ENCODE data around the gene FNDC3B.
A peak's percentile ranks its signal among the peaks of the same experiment; 100 is the strongest.

FNDC3B gene

GRCh38 chr3:172216911-172217310, 177.5 kb downstream of the FNDC3B start:
- peaks cover 3% of the 10 kb centered on the region for H3K36me3 Mint-ChIP-seq (ENCODE audit: insufficient read depth)
- no peaks in the 10 kb centered on the region for H3K27me3 Mint-ChIP-seq
- no peak for DNase-seq
- peaks cover 21 to 33% of the 10 kb centered on the region in 2 donors for H3K4me1 Mint-ChIP-seq (ENCODE audit: low read depth in 2 of 2)
- no peak overlapping the region for H3K27ac Mint-ChIP-seq
- no peak for ATAC-seq (replicated peaks)
- no peaks in the 10 kb centered on the region for H3K9me3 Mint-ChIP-seq
- H3K4me3 Mint-ChIP-seq = no peak overlapping the region

GRCh38 chr3:172217877-172218276, 178.5 kb downstream of the FNDC3B start:
- Mint-ChIP-seq H3K4me3 (no peak overlapping the region), H3K36me3 (ENCODE audit: insufficient read depth) (peaks cover 3% of the 10 kb centered on the region), H3K4me1 (ENCODE audit: low read depth in 2 of 2) (peaks cover 22 to 29% of the 10 kb centered on the region in 2 donors), H3K9me3 (no peaks in the 10 kb centered on the region), H3K27me3 (no peaks in the 10 kb centered on the region), H3K27ac (no peak overlapping the region)
- no peak for ATAC-seq (replicated peaks)
- no peak for DNase-seq

GRCh38 chr3:172218350-172219323, 179.3 kb downstream of the FNDC3B start:
- Mint-ChIP-seq H3K9me3 (no peaks in the 10 kb centered on the region), H3K4me1 (ENCODE audit: low read depth in 2 of 2) (peaks cover 22 to 26% of the 10 kb centered on the region in 2 donors), H3K36me3 (ENCODE audit: insufficient read depth) (no peaks in the 10 kb centered on the region), H3K4me3 (no peak overlapping the region), H3K27me3 (no peaks in the 10 kb centered on the region), H3K27ac (peak overlapping the region; percentile 64 to 72)
- DNase-seq (no peak), ATAC-seq (replicated peaks) (peak; percentile 39)

GRCh38 chr3:172219750-172220149, 180.4 kb downstream of the FNDC3B start:
- H3K27ac Mint-ChIP-seq = peak overlapping the region; percentile 46 to 64
- H3K4me3 Mint-ChIP-seq = no peak overlapping the region
- ATAC-seq (replicated peaks) (no peak), DNase-seq (no peak)
- no peaks in the 10 kb centered on the region for H3K27me3 Mint-ChIP-seq
- no peaks in the 10 kb centered on the region for H3K9me3 Mint-ChIP-seq
- peaks cover 25 to 29% of the 10 kb centered on the region in 2 donors for H3K4me1 Mint-ChIP-seq (ENCODE audit: low read depth in 2 of 2)
- H3K36me3 Mint-ChIP-seq (ENCODE audit: insufficient read depth) = no peaks in the 10 kb centered on the region

- H3K27ac Mint-ChIP-seq = no peak overlapping the region
- no peaks in the 10 kb centered on the region for H3K27me3 Mint-ChIP-seq
- ATAC-seq (replicated peaks) (no peak), DNase-seq (no peak)
- peaks cover 4% of the 10 kb centered on the region for H3K36me3 Mint-ChIP-seq (ENCODE audit: insufficient read depth)
- H3K9me3 Mint-ChIP-seq = no peaks in the 10 kb centered on the region
- H3K4me3 Mint-ChIP-seq = no peak overlapping the region
- H3K4me1 Mint-ChIP-seq (ENCODE audit: low read depth in 2 of 2) = peaks cover 22 to 29% of the 10 kb centered on the region in 2 donors
Measured at GRCh38 chr3:172221547-172221946, 182.2 kb downstream of the FNDC3B start.

GRCh38 chr3:172222478-172223071, 183.2 kb downstream of the FNDC3B start:
- Mint-ChIP-seq H3K9me3 (no peaks in the 10 kb centered on the region), H3K27ac (no peak overlapping the region)
- no peak for DNase-seq

GRCh38 chr3:172223870-172224269, 184.5 kb downstream of the FNDC3B start:
- DNase-seq (no peak), ATAC-seq (replicated peaks) (no peak)
- H3K4me1 Mint-ChIP-seq (ENCODE audit: low read depth in 2 of 2) = peaks cover 13 to 14% of the 10 kb centered on the region in 2 donors
- peaks cover 4% of the 10 kb centered on the region for H3K36me3 Mint-ChIP-seq (ENCODE audit: insufficient read depth)
- H3K27me3 Mint-ChIP-seq = no peaks in the 10 kb centered on the region
- no peaks in the 10 kb centered on the region for H3K9me3 Mint-ChIP-seq
- H3K4me3 Mint-ChIP-seq = no peak overlapping the region
- H3K27ac Mint-ChIP-seq = no peak overlapping the region

More at GRCh38 chr3:172222478-172223071, 183.2 kb downstream of the FNDC3B start:
- H3K36me3 Mint-ChIP-seq (ENCODE audit: insufficient read depth) = peaks cover 4% of the 10 kb centered on the region
- H3K27me3 Mint-ChIP-seq = no peaks in the 10 kb centered on the region
- no peak overlapping the region for H3K4me3 Mint-ChIP-seq
- no peak for ATAC-seq (replicated peaks)
- H3K4me1 Mint-ChIP-seq (ENCODE audit: low read depth in 2 of 2) = peaks cover 21 to 23% of the 10 kb centered on the region in 2 donors

- Mint-ChIP-seq H3K27ac (no peak overlapping the region), H3K4me1 (ENCODE audit: low read depth in 2 of 2) (peaks cover 10 to 12% of the 10 kb centered on the region in 2 donors), H3K9me3 (no peaks in the 10 kb centered on the region), H3K36me3 (ENCODE audit: insufficient read depth) (peaks cover 4% of the 10 kb centered on the region), H3K4me3 (no peak overlapping the region), H3K27me3 (no peaks in the 10 kb centered on the region)
- no peak for ATAC-seq (replicated peaks)
- DNase-seq = no peak
Measured at GRCh38 chr3:172224560-172225214, 185.3 kb downstream of the FNDC3B start.

GRCh38 chr3:172225215-172225707, 185.9 kb downstream of the FNDC3B start:
- H3K27me3 Mint-ChIP-seq = no peaks in the 10 kb centered on the region
- peaks cover 10% of the 10 kb centered on the region for H3K36me3 Mint-ChIP-seq (ENCODE audit: insufficient read depth)
- peaks cover 9 to 10% of the 10 kb centered on the region in 2 donors for H3K4me1 Mint-ChIP-seq (ENCODE audit: low read depth in 2 of 2)
- H3K27ac Mint-ChIP-seq = no peak overlapping the region
- no peaks in the 10 kb centered on the region for H3K9me3 Mint-ChIP-seq
- H3K4me3 Mint-ChIP-seq = no peak overlapping the region
- ATAC-seq (replicated peaks) (no peak), DNase-seq (no peak)

GRCh38 chr3:172226831-172227230, 187.5 kb downstream of the FNDC3B start:
- DNase-seq (no peak), ATAC-seq (replicated peaks) (no peak)
- Mint-ChIP-seq H3K27me3 (no peaks in the 10 kb centered on the region), H3K27ac (no peak overlapping the region), H3K9me3 (no peaks in the 10 kb centered on the region), H3K4me1 (ENCODE audit: low read depth in 2 of 2) (peaks cover 4 to 9% of the 10 kb centered on the region in 2 donors), H3K36me3 (ENCODE audit: insufficient read depth) (peaks cover 12% of the 10 kb centered on the region), H3K4me3 (no peak overlapping the region)

GRCh38 chr3:172227340-172228035, 188.1 kb downstream of the FNDC3B start:
- peaks cover 12% of the 10 kb centered on the region for H3K36me3 Mint-ChIP-seq (ENCODE audit: insufficient read depth)
- H3K27me3 Mint-ChIP-seq = no peaks in the 10 kb centered on the region
- ATAC-seq (replicated peaks) (no peak), DNase-seq (no peak)
- H3K4me1 Mint-ChIP-seq (ENCODE audit: low read depth in 2 of 2) = peaks cover 4 to 10% of the 10 kb centered on the region in 2 donors
- H3K27ac Mint-ChIP-seq = no peak overlapping the region
- H3K4me3 Mint-ChIP-seq = no peak overlapping the region
- no peaks in the 10 kb centered on the region for H3K9me3 Mint-ChIP-seq

- H3K36me3 Mint-ChIP-seq (ENCODE audit: insufficient read depth) = peaks cover 12% of the 10 kb centered on the region
- H3K4me3 Mint-ChIP-seq = no peak overlapping the region
- H3K27me3 Mint-ChIP-seq = no peaks in the 10 kb centered on the region
- ATAC-seq (replicated peaks) (no peak), DNase-seq (no peak)
- no peak overlapping the region for H3K27ac Mint-ChIP-seq
- H3K9me3 Mint-ChIP-seq = no peaks in the 10 kb centered on the region
- peaks cover 4 to 9% of the 10 kb centered on the region in 2 donors for H3K4me1 Mint-ChIP-seq (ENCODE audit: low read depth in 2 of 2)
Measured at GRCh38 chr3:172228036-172228415, 188.6 kb downstream of the FNDC3B start.

GRCh38 chr3:172229462-172229861, 190.1 kb downstream of the FNDC3B start:
- no peak overlapping the region for H3K4me3 Mint-ChIP-seq
- peaks cover 2 to 9% of the 10 kb centered on the region in 2 donors for H3K4me1 Mint-ChIP-seq (ENCODE audit: low read depth in 2 of 2)
- H3K36me3 Mint-ChIP-seq (ENCODE audit: insufficient read depth) = peaks cover 12% of the 10 kb centered on the region
- H3K27me3 Mint-ChIP-seq = no peaks in the 10 kb centered on the region
- ATAC-seq (replicated peaks) = no peak
- no peak overlapping the region for H3K27ac Mint-ChIP-seq
- no peaks in the 10 kb centered on the region for H3K9me3 Mint-ChIP-seq
- no peak for DNase-seq
